Left cardiac atrium (tissue), 4 donors: ENCODE results near the gene TNFAIP8L3. TPM values are rescaled to one million over a fixed set of nuclear protein-coding genes. Genes with fewer than 3 reads are reported as not detected.
"Not testable (repeated sequence)": the region's sequence is repeated elsewhere in the genome, so short reads cannot be mapped to it uniquely, and the experiment has no call there.

ENCODE experiments used
- ATAC-seq, 2 donors: fragments of 200-7000 bp; cut with Tn5 transposase; one replicate each; pipeline ENCODE4 v1.9.1; 2020; ENCODE audit warnings: mild to moderate bottlenecking in 2 of 2, moderate library complexity in 2 of 2
- DNase-seq: peaks from one replicate; pipeline ENCODE4 v3.0.0-alpha.2; 2020
- intact Hi-C, 2 donors: fragments of 100-400 bp; cut with DNase I; formaldehyde crosslinking; loops; one replicate each; pipeline versions ENCODE4 v1.14.1 to v1.15.1; 2022 to 2023
- long read RNA-seq: library from polyadenylated mRNA; unstranded; transcript quantifications from one replicate; pipeline ENCODE4 v2.0.0, GENCODE V29; 2021
- total RNA-seq, 2 donors: library from RNA; stranded (reverse); fragmentation: NEBNext Ultra II Directional; extraction: Animal tissue kit (Norgen Biotek cat#: 25700); gene quantifications; one replicate each; pipeline ENCODE4 v1.2.1, GENCODE V29; 2021
- donor health status: DM: no; HTN: yes; CAD: no.
- donor health status: DM: no; HTN: yes; CAD: no; lungs with severe emphysema.
- donor health status: DM: yes; HTN: yes; CAD: no.
- donor health status: Dilated cardiomyopathy.

The TNFAIP8L3 gene
- 1 to 10 TPM; 3.5 to 7.0 TPM for total RNA-seq
- long read RNA-seq, partial matches to known transcripts, result 0 of 5 reads
- long read RNA-seq, other reads (novel, unspliced or antisense), result 2 of 5 reads

- ATAC-seq (peak; percentile 77), DNase-seq (peak; percentile 71)
These were observed at the start of gene TNFAIP8L3 for GRCh38 chr15:51094606-51095569. TNFAIP8L3 (minus strand) TSS chr15:51094906; CDS start chr15:51094595, 311 bp downstream.

GRCh38 chr15:51144021-51144532 lies 49.4 kb upstream of the TNFAIP8L3 start:
- intact Hi-C loops, result no loop called here
- peak; percentile 30 to 98 for ATAC-seq

More at GRCh38 chr15:51094606-51095569, at the start of gene TNFAIP8L3:
- intact Hi-C loops, result loop anchor here in 1 of 2 donors (10.0 kb wide), 1 partner anchor 150 kb away; no protein-coding TSS in a partner anchor

GRCh38 chr15:51140347-51140746 lies 45.6 kb upstream of the TNFAIP8L3 start:
- ATAC-seq, intact Hi-C loops, DNase-seq: not testable (repeated sequence)

More at GRCh38 chr15:51144021-51144532, 49.4 kb upstream of the TNFAIP8L3 start:
- DNase-seq, result no peak

DNA sequence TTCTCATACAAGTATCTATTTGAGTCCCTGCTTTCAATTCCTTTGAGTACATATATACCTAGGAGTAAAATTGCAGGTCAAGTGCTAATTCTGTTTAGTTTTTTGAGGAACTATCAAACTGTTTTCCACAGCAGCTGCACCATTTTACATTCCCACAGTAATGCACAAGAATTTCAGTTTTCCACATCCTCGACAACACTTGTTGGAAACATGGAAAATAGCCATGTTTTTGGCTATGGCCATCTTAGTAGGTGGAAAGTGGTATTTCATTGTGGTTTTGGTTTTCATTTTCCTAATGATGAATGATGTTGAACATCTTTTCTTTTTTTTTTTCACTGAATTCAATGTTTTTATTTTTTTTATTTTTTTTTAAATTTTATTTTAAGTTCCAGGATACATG lies 44.4 kb upstream of the TNFAIP8L3 start:
- ATAC-seq, result no peak
- intact Hi-C loops, result no loop called here
- no peak for DNase-seq

DNA sequence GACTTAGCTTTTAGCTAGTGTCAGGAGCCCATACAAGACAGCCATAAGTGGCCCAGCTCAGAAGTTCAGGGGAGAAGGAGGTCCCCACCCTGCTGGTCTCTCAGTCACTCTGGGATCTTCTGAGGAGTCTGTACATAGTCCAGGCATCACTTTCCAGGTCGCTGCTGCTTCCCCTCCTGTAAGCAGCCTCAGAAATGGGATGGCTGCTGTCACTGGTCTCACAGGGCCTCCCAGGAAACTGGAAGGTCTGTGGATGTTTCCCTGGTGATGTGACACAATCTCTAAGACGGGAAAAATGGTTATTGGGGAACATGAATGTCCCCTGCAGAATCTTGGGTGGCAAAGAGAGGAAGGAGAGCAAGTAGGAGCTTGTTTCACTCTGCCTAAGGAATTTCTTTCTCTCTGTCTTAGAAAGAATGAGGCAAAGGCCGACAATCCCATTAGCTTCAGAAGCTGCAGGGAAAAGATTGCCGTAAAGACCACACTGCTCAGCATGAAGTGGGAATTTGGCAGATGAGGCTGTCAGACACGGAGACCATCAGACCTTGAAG lies 43.2 kb upstream of the TNFAIP8L3 start:
- intact Hi-C loops, result no loop called here
- ATAC-seq (no peak), DNase-seq (no peak)

DNA sequence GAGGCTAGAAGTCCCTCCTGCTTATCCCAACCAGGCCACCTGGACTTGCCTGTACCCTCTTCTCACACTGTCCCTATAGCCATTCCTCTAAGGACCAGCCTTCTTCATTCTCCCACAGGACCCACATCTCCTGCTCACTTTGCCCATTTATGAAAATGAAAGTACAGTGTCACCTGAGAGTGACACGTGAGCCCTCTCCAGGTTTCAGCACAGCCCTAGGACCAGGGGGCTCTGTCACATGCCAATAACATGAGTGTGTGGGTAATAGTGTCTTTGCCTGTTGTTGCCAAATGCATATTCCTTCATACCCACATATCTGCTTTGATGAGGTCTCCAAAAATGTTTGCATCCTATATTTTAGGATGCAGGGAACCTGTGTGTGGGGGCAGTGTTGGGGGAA lies 42.3 kb upstream of the TNFAIP8L3 start:
- intact Hi-C loops, result no loop called here
- ATAC-seq (no peak), DNase-seq (no peak)

DNA sequence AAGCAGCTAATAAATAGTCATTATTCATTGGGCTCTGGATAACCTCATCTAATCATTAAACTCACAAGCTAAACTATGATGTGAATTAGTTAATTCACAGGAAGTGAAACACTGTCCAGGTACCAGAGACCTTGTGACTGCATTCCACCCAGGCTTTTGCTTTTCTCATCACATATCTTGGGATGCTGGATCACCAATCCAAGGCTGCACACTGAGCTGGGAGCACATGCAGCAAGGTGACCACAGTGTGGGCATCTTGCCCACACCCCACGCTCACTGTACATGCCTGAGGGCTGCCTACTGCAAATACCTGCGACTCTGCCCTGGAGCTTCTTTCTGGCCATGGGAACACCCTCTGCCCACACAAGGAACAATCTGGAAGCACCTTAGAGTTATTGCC lies 40.6 kb upstream of the TNFAIP8L3 start:
- no peak for ATAC-seq

DNA sequence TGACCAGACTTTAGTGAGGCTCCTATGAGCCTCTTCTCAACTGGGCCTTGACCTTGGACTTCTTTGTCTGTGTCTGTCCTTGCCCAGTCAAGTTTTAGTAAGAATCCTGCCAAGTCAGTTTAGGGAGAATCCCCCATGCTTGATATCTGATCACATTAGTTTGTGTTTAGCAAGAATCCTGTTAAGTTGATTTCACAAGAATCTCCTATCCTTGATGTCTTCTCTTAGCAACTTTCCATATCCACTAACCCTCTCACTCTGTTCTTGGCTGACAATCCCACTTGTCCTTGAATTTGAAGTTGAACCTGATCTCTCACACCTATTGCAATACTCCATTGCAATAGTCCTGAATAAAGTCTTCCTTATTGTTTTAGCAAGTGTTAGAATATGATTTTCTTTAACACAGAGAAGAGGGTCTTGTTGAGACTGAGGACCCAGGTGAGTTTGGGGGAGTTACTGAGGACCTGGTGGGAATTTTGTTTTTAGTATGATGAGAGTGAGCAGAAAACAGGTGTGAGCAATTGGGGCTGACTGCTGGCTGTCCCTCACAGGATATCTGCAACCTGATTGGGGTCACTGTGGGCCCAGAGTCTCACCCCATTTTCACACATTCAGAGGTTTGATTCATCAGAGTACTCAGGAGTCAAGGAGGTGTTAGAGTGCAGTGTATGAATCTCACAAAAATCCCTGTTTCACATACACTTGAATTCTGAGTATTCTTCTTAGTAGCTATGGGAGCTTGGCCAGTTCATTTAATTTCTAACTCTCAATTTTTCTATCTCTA lies 39.9 kb upstream of the TNFAIP8L3 start:
- intact Hi-C loops, result no loop called here
- no peak for DNase-seq
- no peak for ATAC-seq

More for the DNA sequence above, 40.6 kb upstream of the TNFAIP8L3 start:
- intact Hi-C loops, result no loop called here
- no peak for DNase-seq

DNA sequence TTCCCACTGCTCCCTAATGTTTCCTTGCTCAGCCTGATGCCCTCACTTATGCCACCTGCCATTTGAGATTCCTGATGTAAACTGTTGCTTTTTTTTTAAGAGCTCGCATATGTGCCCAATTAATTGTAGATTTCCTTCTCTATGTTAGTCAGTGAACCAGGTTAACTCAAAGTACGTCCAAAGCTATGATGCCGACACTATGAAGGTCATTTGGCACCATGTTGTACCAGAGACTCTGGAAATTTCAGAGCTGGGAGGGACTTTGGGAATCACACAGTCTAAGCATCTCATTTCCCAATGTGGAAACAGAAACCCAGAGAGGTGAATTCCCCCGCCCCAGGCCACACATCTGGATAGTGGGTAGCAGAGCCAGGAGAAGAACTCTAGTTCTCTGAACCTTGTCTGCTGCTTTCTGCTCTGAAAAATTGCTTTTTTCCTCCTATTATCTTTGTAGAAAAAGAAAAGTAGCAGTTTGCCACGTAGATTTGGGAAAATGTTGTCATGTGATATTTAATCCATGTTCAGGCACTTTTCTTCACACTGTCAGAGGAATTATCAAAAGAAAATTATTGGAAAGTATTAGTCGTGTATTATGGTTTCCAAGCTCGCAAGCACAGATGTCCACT lies 38.5 kb upstream of the TNFAIP8L3 start:
- no peak for ATAC-seq
- DNase-seq, result no peak
- intact Hi-C loops, result no loop called here

DNA sequence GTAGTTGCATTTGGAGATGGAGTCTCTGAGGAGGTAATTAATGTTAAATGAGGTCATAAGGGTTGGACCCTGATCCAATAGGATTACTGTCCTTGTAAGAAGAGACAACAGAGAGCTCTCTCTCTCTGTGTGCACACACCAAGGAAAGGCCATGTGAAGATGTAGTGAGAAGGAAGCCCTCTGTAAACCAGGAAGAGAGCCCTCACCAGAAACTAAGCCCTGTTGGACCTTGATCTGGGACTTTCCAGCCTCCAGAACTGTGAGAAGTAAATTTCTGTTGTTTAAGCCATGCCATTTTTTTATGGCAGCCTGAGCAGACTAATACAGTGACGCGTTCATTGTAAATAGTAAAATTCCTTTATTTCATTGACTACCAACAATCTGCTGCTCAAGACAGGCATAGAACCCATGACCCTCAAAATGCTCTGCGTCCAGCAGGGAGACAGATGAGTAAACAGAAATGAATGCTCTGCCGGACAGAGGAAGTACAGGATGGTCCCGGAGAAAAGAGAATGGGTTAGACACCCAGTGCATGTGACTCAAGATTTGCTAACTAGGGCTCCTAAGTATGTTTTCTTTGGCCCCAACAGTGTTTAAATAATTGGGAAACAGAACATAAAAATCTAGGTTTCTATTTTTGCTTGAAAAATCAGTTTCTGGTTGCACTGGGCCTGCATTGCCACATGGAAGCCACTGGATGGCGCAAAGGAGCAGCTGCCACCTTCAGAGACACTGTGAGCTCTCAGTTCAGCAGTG lies 37.9 kb upstream of the TNFAIP8L3 start:
- DNase-seq, result peak; percentile 51
- intact Hi-C loops, result no loop called here
- peak; percentile 77 to 93 for ATAC-seq

DNA sequence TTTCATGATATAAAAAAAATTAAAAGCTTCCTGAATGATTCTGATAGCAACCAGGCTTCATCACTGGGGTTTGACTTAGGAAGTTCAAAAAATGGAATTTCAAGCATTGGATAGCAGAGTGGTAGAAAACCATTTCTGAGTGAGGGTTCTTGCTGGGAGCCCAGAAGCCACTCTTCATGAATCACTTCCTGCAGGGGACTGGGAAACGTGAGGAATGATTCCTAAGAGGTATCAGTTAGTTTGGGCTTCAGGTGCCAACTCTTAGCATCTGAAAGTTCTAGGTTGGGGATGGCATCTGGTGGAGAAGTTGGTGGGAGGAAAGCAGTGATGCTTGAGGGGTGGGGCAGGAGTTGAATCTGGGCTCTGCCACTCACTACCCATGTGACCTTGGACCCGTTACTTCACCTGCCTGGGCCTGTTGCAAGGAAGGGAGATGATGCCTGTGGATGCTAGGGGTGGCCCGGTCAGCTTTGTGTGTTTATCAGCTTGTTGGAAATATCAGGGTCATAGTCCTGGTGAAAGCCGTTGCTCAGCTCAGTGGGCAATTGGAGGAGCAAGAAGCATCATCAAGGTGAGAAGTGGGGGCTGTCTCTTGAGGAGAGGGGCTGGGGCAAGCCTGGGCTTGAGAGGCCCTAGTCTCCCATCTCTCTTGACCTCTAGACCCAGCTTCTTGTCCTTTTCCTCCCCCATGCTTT lies 37.0 kb upstream of the TNFAIP8L3 start:
- intact Hi-C loops, result no loop called here
- ATAC-seq, result no peak

GRCh38 chr15:51130344-51130743 lies 35.6 kb upstream of the TNFAIP8L3 start:
- DNase-seq (no peak), ATAC-seq (no peak)
- intact Hi-C loops, result no loop called here

More for the DNA sequence above, 37.0 kb upstream of the TNFAIP8L3 start:
- no peak for DNase-seq

GRCh38 chr15:51129535-51130188 lies 35.0 kb upstream of the TNFAIP8L3 start:
- intact Hi-C loops, result no loop called here
- ATAC-seq (no peak), DNase-seq (no peak)

- intact Hi-C loops, result no loop called here
- DNase-seq, result no peak
These were observed 34.0 kb upstream of the TNFAIP8L3 start for GRCh38 chr15:51128701-51129100.

GRCh38 chr15:51126842-51127241 lies 32.1 kb upstream of the TNFAIP8L3 start:
- intact Hi-C loops, result no loop called here
- DNase-seq (no peak), ATAC-seq (no peak)

More at GRCh38 chr15:51128701-51129100, 34.0 kb upstream of the TNFAIP8L3 start:
- ATAC-seq, result no peak

- DNase-seq, intact Hi-C loops, ATAC-seq: not testable (repeated sequence)
These were observed 28.3 kb upstream of the TNFAIP8L3 start for GRCh38 chr15:51123002-51123401.
